ENCODE data around the gene PLCH1. TPM values are rescaled to one million over a fixed set of nuclear protein-coding genes. Genes with fewer than 3 reads are reported as not detected.

PLCH1 gene
- total RNA-seq, 1 experiment from 2014 or later = 3.8 TPM

- no peaks in the 10 kb centered on the region for H3K79me2 ChIP-seq (ENCODE audit: insufficient read depth, low read length)
- H3K9ac ChIP-seq (ENCODE audit: low read length) = no peak overlapping the region
- DNase-seq (ENCODE audit: low read depth, low spot score) (no peak), ATAC-seq (peak; percentile 27; the same call in 1 of the 2 replicates)
- H2AFZ ChIP-seq (ENCODE audit: low read depth, low read length, poor library complexity, severe bottlenecking) = no peak overlapping the region
- no peak overlapping the region for H3K4me2 ChIP-seq (ENCODE audit: low read length)
- no peak overlapping the region for H3K27ac ChIP-seq (ENCODE audit: low read depth, low read length)
- H3K4me3 ChIP-seq (replicated peaks in 1 of 2; ENCODE audit: low read depth in 1 of 2, low read length in 2 of 2) = no peak overlapping the region
- H4K20me1 ChIP-seq (ENCODE audit: insufficient read depth) = no peaks in the 10 kb centered on the region
- no peaks in the 10 kb centered on the region for H3K9me2 ChIP-seq (ENCODE audit: insufficient read depth)
- ChIA-PET CTCF (interaction anchor here (1.2 kb wide), 1 partner anchor 40 kb away, joined by 3 read pairs; the partner anchor contains the start of gene C3orf33), POLR2A (no interaction called here), RAD21 (ENCODE audit: low non-redundant PET in 1 of 2, low total read pairs in 2 of 2, uncharacterized antibody in 2 of 2, unreplicated experiment in 2 of 2) (no interaction called here)
- intact Hi-C loops (cut with micrococcal nuclease) = no loop called here
- H3K27me3 ChIP-seq (ENCODE audit: insufficient read depth, low read length) = no peaks in the 10 kb centered on the region
- H3K4me1 ChIP-seq (ENCODE audit: control insufficient read depth in 1 of 2, insufficient read depth in 2 of 2, low read length in 2 of 2) = no peaks in the 10 kb centered on the region
- no TSS peak for BruUV-seq (replicated peaks)
- H3K36me3 ChIP-seq (ENCODE audit: control insufficient read depth in 1 of 2, insufficient read depth in 2 of 2, low read length in 2 of 2) = peaks cover 0 to 12% of the 10 kb centered on the region in 2 experiments; a peak in 3 of 4 replicates
- peaks cover 5 to 7% of the 10 kb centered on the region in 2 experiments; a peak in 2 of 4 replicates for H3K9me3 ChIP-seq (ENCODE audit: control insufficient read depth in 1 of 2, insufficient read depth in 1 of 2, low read depth in 1 of 2, low read length in 2 of 2)
- TF ChIP-seq EZH2 (IDR thresholded peaks at IDR 0.05) (no peak), CTCF (IDR thresholded peaks at IDR 0.05 in 2 of 3, conservative IDR thresholded peaks at IDR 0.05 in 1 of 3; ENCODE audit: borderline replicate concordance in 1 of 3, insufficient read depth in 1 of 3, low read depth in 2 of 3, low read length in 2 of 3) (no peak), SRF (IDR thresholded peaks at IDR 0.05; ENCODE audit: low read depth) (no peak), REST (IDR thresholded peaks at IDR 0.05; ENCODE audit: low read depth) (no peak), JUND (IDR thresholded peaks at IDR 0.05) (no peak), ZBTB33 (IDR thresholded peaks at IDR 0.05; ENCODE audit: extremely low read depth, insufficient replicate concordance, low read length) (no peak), EGR1 (IDR thresholded peaks at IDR 0.05; ENCODE audit: low read depth) (no peak)
Observed at GRCh38 chr3:155766206-155766605, 21.3 kb upstream of the PLCH1 start.
